H1 (cell line): ENCODE measurements around the gene EHHADH. TPM values are rescaled to one million over a fixed set of nuclear protein-coding genes. Genes with fewer than 3 reads are reported as not detected.

Experiments used
- CHD7 ChIP-seq: fragments of 300-600 bp; sonication (generic); IDR thresholded peaks from 2 replicates; pipeline ENCODE4 v1.7.1; 2012; ENCODE audit warnings: low read length, moderate library complexity, mild to moderate bottlenecking, inconsistent platforms; ENCODE audit not compliant: insufficient replicate concordance
- CREB1 ChIP-seq: IDR thresholded peaks from 2 replicates; pipeline ENCODE4 v1.6.1; 2012; ENCODE audit warnings: inconsistent platforms
- NRF1 ChIP-seq: IDR thresholded peaks from 2 replicates; pipeline ENCODE4 v1.6.1; 2011; ENCODE audit warnings: mild to moderate bottlenecking, low read depth, low read length, improper control_type of control experiment
- RAD21 ChIP-seq, 2 experiments: IDR thresholded peaks in 1 of 2; conservative IDR thresholded peaks in 1 of 2; 2 replicates each; pipeline ENCODE4 v1.6.1; 2011; ENCODE audit warnings: low read depth in 2 of 2, low read length in 2 of 2, improper control_type of control experiment in 1 of 2, inconsistent platforms in 1 of 2, mild to moderate bottlenecking in 1 of 2, moderate library complexity in 1 of 2
- polyA plus RNA-seq, 7 experiments: library from polyadenylated mRNA; depleted of rRNA in 3 of 7; stranded (reverse) in 5 of 7; unstranded in 2 of 7; fragments of >200 nt in 5 of 7; fragments of 200-250 nt in 2 of 7; gene quantifications; 1 replicate in 5 of 7; 2 replicates in 1 of 7; 4 replicates in 1 of 7; pipeline versions ENCODE4 v1.2.1 to v1.2.3, GENCODE V29; 2011 to 2013; ENCODE audit warnings: missing spikeins in 2 of 7, mixed read lengths in 2 of 7
- total RNA-seq: library from RNA; stranded (reverse); fragmentation: NEBNext Ultra II Directional; extraction: Animal tissue kit (Norgen Biotek cat#: 25700); gene quantifications from 2 replicates; pipeline ENCODE4 v1.2.1, GENCODE V29; 2021

EHHADH gene
- total and polyA plus RNA-seq, 2 of the 8 experiments (the other 6 are each of a cell fraction or from before 2014, with no cell fraction given): 1.4 to 3.5 TPM

GRCh38 chr3:185151101-185151963, 102.5 kb downstream of the EHHADH start (continued):
- TF ChIP-seq CHD7 (no peak), CREB1 (no peak), NRF1 (no peak), RAD21 (IDR thresholded peaks at IDR 0.05 in 1 of 2, conservative IDR thresholded peaks at IDR 0.05 in 1 of 2; ENCODE audit: low read depth in 2 of 2, low read length in 2 of 2) (no peak)
- TF ChIP-seq, all 59 proteins: peak for 0
